Measurements from ENCODE around the gene PPM1F. TPM values are rescaled to one million over a fixed set of nuclear protein-coding genes. Genes with fewer than 3 reads are reported as not detected.

Gene PPM1F
- polyA plus RNA-seq, 1 donor from 2014 or later, result 28.3 TPM

- Histone ChIP-seq H3K9ac (ENCODE audit: low read length) (no peak overlapping the region), H3F3A (ENCODE audit: insufficient read depth, low read length, poor library complexity, severe bottlenecking) (no peaks in the 10 kb centered on the region)
Observed at GRCh38 chr22:21949948-21950347, 2.7 kb downstream of the PPM1F start.

GRCh38 chr22:21949569-21949918 lies 3.1 kb downstream of the PPM1F start:
- Histone ChIP-seq H3K9ac (ENCODE audit: low read length) (no peak overlapping the region), H3K9me2 (ENCODE audit: insufficient read depth, low read length) (no peaks in the 10 kb centered on the region), H3K27me3 (ENCODE audit: insufficient read depth, low read depth, low read length) (no peaks in the 10 kb centered on the region), H3K9me3 (ENCODE audit: low read length) (no peaks in the 10 kb centered on the region), H3K36me3 (ENCODE audit: insufficient read depth, low read length) (no peaks in the 10 kb centered on the region), H3K27ac (ENCODE audit: low read length) (no peak overlapping the region), H3F3A (ENCODE audit: insufficient read depth, low read length, poor library complexity, severe bottlenecking) (no peaks in the 10 kb centered on the region), H3K4me2 (ENCODE audit: low read length) (no peak overlapping the region), H4K20me1 (ENCODE audit: insufficient read depth) (no peaks in the 10 kb centered on the region), H3K79me2 (replicated peaks; ENCODE audit: insufficient read depth, low read length) (no peaks in the 10 kb centered on the region), H3K4me3 (ENCODE audit: low read length) (no peak overlapping the region), H2AFZ (ENCODE audit: low read depth, low read length) (no peak overlapping the region)
- TF ChIP-seq POLR2AphosphoS5 (IDR thresholded peaks at IDR 0.05) (no peak), EZH2 (IDR thresholded peaks at IDR 0.05; ENCODE audit: borderline replicate concordance, insufficient read depth, low read length, poor library complexity, severe bottlenecking) (no peak), RAD21 (conservative IDR thresholded peaks at IDR 0.05) (no peak), SMC3 (conservative IDR thresholded peaks at IDR 0.05; ENCODE audit: poor library complexity) (no peak), EP300 (conservative IDR thresholded peaks at IDR 0.05; ENCODE audit: poor library complexity, severe bottlenecking) (no peak), REST (IDR thresholded peaks at IDR 0.05; ENCODE audit: borderline replicate concordance) (no peak), CTCF (IDR thresholded peaks at IDR 0.05; ENCODE audit: poor library complexity, severe bottlenecking) (no peak), MXI1 (conservative IDR thresholded peaks at IDR 0.05; ENCODE audit: poor library complexity, severe bottlenecking) (no peak)

More at GRCh38 chr22:21949948-21950347, 2.7 kb downstream of the PPM1F start:
- Histone ChIP-seq H3K27me3 (ENCODE audit: insufficient read depth, low read depth, low read length) (no peaks in the 10 kb centered on the region), H3K4me3 (ENCODE audit: low read length) (no peak overlapping the region), H3K79me2 (replicated peaks; ENCODE audit: insufficient read depth, low read length) (no peaks in the 10 kb centered on the region), H3K9me3 (ENCODE audit: low read length) (no peaks in the 10 kb centered on the region), H3K9me2 (ENCODE audit: insufficient read depth, low read length) (no peaks in the 10 kb centered on the region), H3K27ac (ENCODE audit: low read length) (no peak overlapping the region), H3K36me3 (ENCODE audit: insufficient read depth, low read length) (no peaks in the 10 kb centered on the region), H4K20me1 (ENCODE audit: insufficient read depth) (no peaks in the 10 kb centered on the region), H3K4me2 (ENCODE audit: low read length) (no peak overlapping the region), H2AFZ (ENCODE audit: low read depth, low read length) (no peak overlapping the region)
- no peak for TF ChIP-seq CTCF (IDR thresholded peaks at IDR 0.05; ENCODE audit: poor library complexity, severe bottlenecking)
- TF ChIP-seq SMC3 (conservative IDR thresholded peaks at IDR 0.05; ENCODE audit: poor library complexity), result no peak
- no peak for TF ChIP-seq MXI1 (conservative IDR thresholded peaks at IDR 0.05; ENCODE audit: poor library complexity, severe bottlenecking)
- no peak for TF ChIP-seq REST (IDR thresholded peaks at IDR 0.05; ENCODE audit: borderline replicate concordance)
- TF ChIP-seq EP300 (conservative IDR thresholded peaks at IDR 0.05; ENCODE audit: poor library complexity, severe bottlenecking), result no peak

Measured in neural cell (in vitro differentiated cells).